ENCODE measurements around the gene FSIP1.

FSIP1 gene

DNA sequence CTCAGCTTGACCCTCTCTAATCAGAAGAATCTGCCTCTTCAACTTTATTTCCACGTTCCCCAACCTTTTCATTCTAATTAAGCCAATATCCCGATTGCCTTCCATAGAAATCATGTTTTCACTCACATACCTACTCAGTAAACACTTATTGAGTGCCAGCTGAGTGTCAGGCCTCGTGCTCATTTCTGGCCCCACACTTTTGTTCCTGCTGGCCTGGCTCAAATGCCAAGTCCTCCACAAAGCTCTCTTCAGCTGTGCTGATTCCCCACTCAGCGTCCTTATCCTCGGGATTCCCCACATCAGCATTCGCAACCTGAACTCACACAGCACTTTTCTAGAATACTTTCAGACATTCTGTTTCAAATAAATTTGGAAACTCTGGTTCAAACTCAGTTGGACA lies 132.9 kb downstream of the FSIP1 start:
- Histone ChIP-seq H4K20me1 (ENCODE audit: control insufficient read depth, insufficient read depth, low read depth, low read length) (no peaks in the 10 kb centered on the region), H3K36me3 (ENCODE audit: control insufficient read depth, low read length) (no peaks in the 10 kb centered on the region), H3K9me3 (ENCODE audit: control insufficient read depth, insufficient read depth, low read length) (no peaks in the 10 kb centered on the region), H3K27ac (ENCODE audit: low read depth, low read length) (no peak overlapping the region), H3K4me1 (ENCODE audit: control insufficient read depth, low read length) (no peaks in the 10 kb centered on the region), H3F3A (ENCODE audit: control insufficient read depth, insufficient read depth) (no peaks in the 10 kb centered on the region), H3K4me2 (ENCODE audit: low read length) (no peak overlapping the region), H3K27me3 (ENCODE audit: control insufficient read depth, low read length) (0 out of 2 replicates have a peak, but pooled peaks cover 7% of the 10 kb centered on the region), H3K79me2 (ENCODE audit: control insufficient read depth, low read length) (no peaks in the 10 kb centered on the region), H3K9me2 (replicated peaks; ENCODE audit: control insufficient read depth, low read length) (no peaks in the 10 kb centered on the region), H3K4me3 (ENCODE audit: low read length) (no peak overlapping the region)
- TF ChIP-seq CTCF (IDR thresholded peaks at IDR 0.05; ENCODE audit: low read depth, low read length, poor library complexity, severe bottlenecking) (no peak), EZH2phosphoT487 (IDR thresholded peaks at IDR 0.05; ENCODE audit: borderline replicate concordance, low read length) (no peak)

GRCh38 chr15:39646425-39646824 lies 136.2 kb downstream of the FSIP1 start:
- Histone ChIP-seq H4K20me1 (ENCODE audit: control insufficient read depth, insufficient read depth, low read depth, low read length) (no peaks in the 10 kb centered on the region), H3K27ac (ENCODE audit: low read depth, low read length) (no peak overlapping the region), H3K79me2 (ENCODE audit: control insufficient read depth, low read length) (no peaks in the 10 kb centered on the region), H3K4me2 (ENCODE audit: low read length) (no peak overlapping the region), H3K9me3 (ENCODE audit: control insufficient read depth, insufficient read depth, low read length) (no peaks in the 10 kb centered on the region), H3F3A (ENCODE audit: control insufficient read depth, insufficient read depth) (no peaks in the 10 kb centered on the region), H3K9me2 (replicated peaks; ENCODE audit: control insufficient read depth, low read length) (no peaks in the 10 kb centered on the region), H3K4me3 (ENCODE audit: low read length) (no peak overlapping the region), H3K36me3 (ENCODE audit: control insufficient read depth, low read length) (no peaks in the 10 kb centered on the region), H3K27me3 (ENCODE audit: control insufficient read depth, low read length) (0 out of 2 replicates have a peak, but pooled peaks cover 2% of the 10 kb centered on the region), H3K4me1 (ENCODE audit: control insufficient read depth, low read length) (no peaks in the 10 kb centered on the region)
- no peak for TF ChIP-seq CTCF (IDR thresholded peaks at IDR 0.05; ENCODE audit: low read depth, low read length, poor library complexity, severe bottlenecking)
- no peak for TF ChIP-seq EZH2phosphoT487 (IDR thresholded peaks at IDR 0.05; ENCODE audit: borderline replicate concordance, low read length)

DNA sequence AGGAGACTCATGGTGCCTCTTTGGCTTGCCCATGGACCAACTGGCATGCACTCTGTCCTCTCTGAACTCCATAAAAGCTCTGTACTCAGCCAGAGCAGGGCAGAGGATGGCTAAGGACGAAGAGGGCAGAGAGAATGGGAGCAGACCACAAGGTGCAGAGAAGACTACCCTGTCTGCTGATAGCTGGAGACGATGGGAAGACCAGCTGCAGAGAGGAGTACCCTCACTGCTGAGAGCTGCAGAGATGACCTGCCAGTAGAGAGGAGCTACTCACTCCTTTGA lies 136.7 kb downstream of the FSIP1 start:
- H3K9me3 ChIP-seq (ENCODE audit: control insufficient read depth, insufficient read depth, low read length) = no peaks in the 10 kb centered on the region
- TF ChIP-seq CTCF (IDR thresholded peaks at IDR 0.05; ENCODE audit: low read depth, low read length, poor library complexity, severe bottlenecking) = no peak
- no peak for TF ChIP-seq EZH2phosphoT487 (IDR thresholded peaks at IDR 0.05; ENCODE audit: borderline replicate concordance, low read length)
- no peaks in the 10 kb centered on the region for H3K79me2 ChIP-seq (ENCODE audit: control insufficient read depth, low read length)
- no peaks in the 10 kb centered on the region for H3K27me3 ChIP-seq (ENCODE audit: control insufficient read depth, low read length)
- no peaks in the 10 kb centered on the region for H3F3A ChIP-seq (ENCODE audit: control insufficient read depth, insufficient read depth)
- no peaks in the 10 kb centered on the region for H3K4me1 ChIP-seq (ENCODE audit: control insufficient read depth, low read length)
- no peaks in the 10 kb centered on the region for H4K20me1 ChIP-seq (ENCODE audit: control insufficient read depth, insufficient read depth, low read depth, low read length)
- no peak overlapping the region for H3K27ac ChIP-seq (ENCODE audit: low read depth, low read length)
- no peak overlapping the region for H3K4me3 ChIP-seq (ENCODE audit: low read length)
- H3K36me3 ChIP-seq (ENCODE audit: control insufficient read depth, low read length) = no peaks in the 10 kb centered on the region
- H3K4me2 ChIP-seq (ENCODE audit: low read length) = no peak overlapping the region
- no peaks in the 10 kb centered on the region for H3K9me2 ChIP-seq (replicated peaks; ENCODE audit: control insufficient read depth, low read length)

All from DOHH2 (cell line).